ENCODE data around the gene ZNF598.

The ZNF598 gene

GRCh38 chr16:2047330-2048115, 37.9 kb upstream of the ZNF598 start, which contains the start of the genes NTHL1 and TSC2:
Gene NTHL1, minus strand, starts transcription at chr16:2047834. Its CDS starts 11 bp downstream, at chr16:2047823.
Gene TSC2, plus strand, starts transcription at chr16:2047985. Its CDS starts 631 bp downstream, at chr16:2048616.
- TF ChIP-seq, protein P1, sequence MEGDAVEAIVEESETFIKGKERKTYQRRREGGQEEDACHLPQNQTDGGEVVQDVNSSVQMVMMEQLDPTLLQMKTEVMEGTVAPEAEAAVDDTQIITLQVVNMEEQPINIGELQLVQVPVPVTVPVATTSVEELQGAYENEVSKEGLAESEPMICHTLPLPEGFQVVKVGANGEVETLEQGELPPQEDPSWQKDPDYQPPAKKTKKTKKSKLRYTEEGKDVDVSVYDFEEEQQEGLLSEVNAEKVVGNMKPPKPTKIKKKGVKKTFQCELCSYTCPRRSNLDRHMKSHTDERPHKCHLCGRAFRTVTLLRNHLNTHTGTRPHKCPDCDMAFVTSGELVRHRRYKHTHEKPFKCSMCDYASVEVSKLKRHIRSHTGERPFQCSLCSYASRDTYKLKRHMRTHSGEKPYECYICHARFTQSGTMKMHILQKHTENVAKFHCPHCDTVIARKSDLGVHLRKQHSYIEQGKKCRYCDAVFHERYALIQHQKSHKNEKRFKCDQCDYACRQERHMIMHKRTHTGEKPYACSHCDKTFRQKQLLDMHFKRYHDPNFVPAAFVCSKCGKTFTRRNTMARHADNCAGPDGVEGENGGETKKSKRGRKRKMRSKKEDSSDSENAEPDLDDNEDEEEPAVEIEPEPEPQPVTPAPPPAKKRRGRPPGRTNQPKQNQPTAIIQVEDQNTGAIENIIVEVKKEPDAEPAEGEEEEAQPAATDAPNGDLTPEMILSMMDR (IDR thresholded peaks at IDR 0.05; ENCODE audit: low read depth, low read length) = no peak
- Histone ChIP-seq H3K27ac (peak within 1 kb of the TSS; percentile 30), H3K27me3 (ENCODE audit: insufficient read depth, low read depth, severe bottlenecking) (no peaks in the 10 kb centered on the region), H3K9me3 (ENCODE audit: severe bottlenecking) (no peaks in the 10 kb centered on the region), H3K36me3 (peaks cover 35% of the 10 kb centered on the region), H3K4me3 (ENCODE audit: low read depth, low read length) (peak within 1 kb of the TSS; percentile 69)
- peak; percentile 97 for DNase-seq

DNA sequence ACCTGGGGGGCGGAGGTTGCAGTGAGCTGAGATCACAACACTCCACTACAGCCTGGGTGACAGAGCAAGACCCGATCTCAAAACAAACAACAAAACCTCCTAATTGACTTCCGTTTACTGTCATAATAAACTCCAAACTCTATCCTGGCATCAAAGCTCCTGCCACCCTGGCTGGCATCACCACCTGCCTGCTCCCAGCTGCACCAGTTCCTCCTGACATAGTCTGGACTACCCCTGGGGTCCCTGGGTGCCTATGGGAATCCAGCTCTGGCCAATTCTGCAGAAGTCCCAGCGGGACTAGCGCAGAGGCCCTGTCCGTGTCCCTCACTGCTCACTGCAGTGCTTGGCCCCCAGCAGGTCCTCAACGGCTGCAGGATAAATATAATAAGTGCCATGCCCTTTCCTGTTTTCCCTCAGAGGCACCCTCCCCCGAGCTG, 37.3 kb upstream of the ZNF598 start:
- Histone ChIP-seq H3K27ac (peak overlapping the region; percentile 30; the same call in 1 of the 2 replicates), H3K9me3 (ENCODE audit: severe bottlenecking) (no peaks in the 10 kb centered on the region), H3K36me3 (peaks cover 30% of the 10 kb centered on the region), H3K27me3 (ENCODE audit: insufficient read depth, low read depth, severe bottlenecking) (no peaks in the 10 kb centered on the region), H3K4me3 (ENCODE audit: low read depth, low read length) (peak overlapping the region; percentile 69)
- DNase-seq = no peak
- TF ChIP-seq, protein P1 (IDR thresholded peaks at IDR 0.05; ENCODE audit: low read depth, low read length) = no peak

DNA sequence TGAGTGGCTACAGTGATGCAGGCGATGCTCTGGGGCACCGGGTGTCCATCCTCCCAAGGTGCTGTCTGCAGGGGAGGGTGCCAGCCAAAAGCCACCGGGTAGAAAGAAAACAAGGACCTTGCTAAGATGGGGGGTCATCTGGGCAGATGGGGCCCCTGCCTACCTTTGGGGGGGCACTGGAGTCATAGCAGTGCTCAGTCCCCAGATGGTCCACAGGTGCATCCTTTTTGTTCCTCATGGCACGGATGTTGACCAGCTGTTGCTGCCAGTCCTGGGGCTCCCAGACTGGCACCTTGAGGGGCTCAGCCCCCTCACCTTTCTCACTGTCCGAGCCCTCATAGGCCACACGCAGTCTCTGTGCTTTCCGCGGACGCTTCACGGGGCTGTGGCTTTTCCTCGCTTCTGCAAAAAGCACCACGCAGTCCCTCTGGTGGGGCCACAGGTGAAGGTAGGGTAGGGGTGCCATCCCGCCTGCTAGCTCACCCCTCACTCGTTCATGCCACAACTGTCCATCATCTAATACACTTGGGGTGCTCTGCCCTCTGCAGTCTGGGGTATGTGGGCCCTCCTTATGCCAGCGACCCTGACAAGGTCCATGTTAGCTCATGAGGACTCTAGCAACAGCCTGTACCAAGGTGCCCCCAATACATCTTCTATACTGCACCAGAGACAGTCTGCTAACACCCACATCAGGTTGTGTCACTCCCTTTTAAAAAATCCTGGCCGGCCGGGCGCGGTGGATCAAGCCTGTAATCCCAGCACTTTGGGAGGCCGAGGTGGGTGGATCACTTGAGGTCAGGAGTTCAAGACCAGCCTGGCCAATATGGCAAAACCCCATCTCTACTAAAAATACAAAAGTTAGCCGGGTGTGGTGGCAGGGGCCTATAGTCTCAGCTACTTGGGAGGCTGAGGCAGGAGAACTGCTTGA, 36.6 kb upstream of the ZNF598 start:
- no peak overlapping the region; the same call in 1 of the 2 replicates for H3K4me3 ChIP-seq (ENCODE audit: low read depth, low read length)
- peaks cover 26% of the 10 kb centered on the region for H3K36me3 ChIP-seq
- no peak for DNase-seq
- no peak overlapping the region; the same call in 1 of the 2 replicates for H3K27ac ChIP-seq
- TF ChIP-seq, protein P1 (IDR thresholded peaks at IDR 0.05; ENCODE audit: low read depth, low read length) = no peak
- H3K27me3 ChIP-seq (ENCODE audit: insufficient read depth, low read depth, severe bottlenecking) = no peaks in the 10 kb centered on the region
- no peaks in the 10 kb centered on the region for H3K9me3 ChIP-seq (ENCODE audit: severe bottlenecking)

DNA sequence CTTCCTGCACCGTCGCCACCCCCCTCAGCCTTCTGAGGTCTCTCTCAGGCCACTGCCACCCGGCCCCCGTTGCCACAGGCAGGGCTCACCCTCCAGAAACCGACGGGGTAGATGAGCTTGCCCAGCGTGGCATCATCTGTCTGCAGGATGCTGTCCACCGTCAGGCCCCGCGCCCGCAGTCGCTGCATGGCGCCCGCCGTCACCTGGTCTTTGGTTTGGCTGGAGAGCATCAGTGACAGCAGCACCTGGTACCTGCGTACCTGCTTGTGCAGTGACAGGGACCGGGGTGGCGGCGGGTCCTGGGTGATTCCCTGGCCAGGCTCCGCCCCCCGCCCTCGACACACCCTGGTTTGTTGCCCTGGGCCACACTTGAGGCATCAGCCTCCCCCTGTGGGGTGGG, 34.9 kb upstream of the ZNF598 start:
- no peaks in the 10 kb centered on the region for H3K27me3 ChIP-seq (ENCODE audit: insufficient read depth, low read depth, severe bottlenecking)
- TF ChIP-seq, protein P1 (IDR thresholded peaks at IDR 0.05; ENCODE audit: low read depth, low read length) = no peak
- no peak overlapping the region for H3K27ac ChIP-seq
- no peak for DNase-seq
- H3K36me3 ChIP-seq = peaks cover 14% of the 10 kb centered on the region
- no peak overlapping the region for H3K4me3 ChIP-seq (ENCODE audit: low read depth, low read length)
- H3K9me3 ChIP-seq (ENCODE audit: severe bottlenecking) = no peaks in the 10 kb centered on the region

- Histone ChIP-seq H3K27ac (peak overlapping the region; percentile 82), H3K4me3 (ENCODE audit: low read depth, low read length) (no peak overlapping the region), H3K27me3 (ENCODE audit: insufficient read depth, low read depth, severe bottlenecking) (no peaks in the 10 kb centered on the region), H3K36me3 (peaks cover 18% of the 10 kb centered on the region), H3K9me3 (ENCODE audit: severe bottlenecking) (no peaks in the 10 kb centered on the region)
- TF ChIP-seq, protein P1 (IDR thresholded peaks at IDR 0.05; ENCODE audit: low read depth, low read length) = no peak
- no peak for DNase-seq
Measured at GRCh38 chr16:2043667-2044451, 34.2 kb upstream of the ZNF598 start.
